Peyer's patch (tissue), 4 donors: ENCODE results near the gene MAML2. TPM values are rescaled to one million over a fixed set of nuclear protein-coding genes. Genes with fewer than 3 reads are reported as not detected.

Source experiments
- DNase-seq, 3 donors: peaks; one replicate each; pipeline ENCODE4 v3.0.0-alpha.2; 2017 to 2019
- H3K27ac ChIP-seq, 4 donors: fragments of 200-600 bp; sonication (generic); one replicate each; pipeline ENCODE4 v1.5.1; 2016 to 2019
- H3K27me3 ChIP-seq, 2 donors: fragments of 200-600 bp; sonication (generic); one replicate each; pipeline ENCODE4 v1.5.1; 2019
- H3K36me3 ChIP-seq, 3 donors: fragments of 200-600 bp; sonication (generic); one replicate each; pipeline ENCODE4 v1.5.1; 2016 to 2019
- H3K4me1 ChIP-seq, 4 donors: fragments of 200-600 bp; sonication (generic); one replicate each; pipeline ENCODE4 v1.5.1; 2016 to 2019
- H3K4me3 ChIP-seq, 4 donors: fragments of 200-600 bp; sonication (generic); 1 replicate in 3 of 4; 2 replicates in 1 of 4; pipeline ENCODE4 v1.5.1; 2016 to 2019; ENCODE audit warnings: mild to moderate bottlenecking in 1 of 4
- H3K9me3 ChIP-seq, 4 donors: fragments of 200-600 bp; sonication (generic); one replicate each; pipeline ENCODE4 v1.5.1; 2016 to 2019; ENCODE audit warnings: mild to moderate bottlenecking in 1 of 4
- CTCF ChIP-seq, 6 experiments: fragments of 450-650 bp in 4 of 6; fragments of 200-600 bp in 2 of 6; sonication (generic) in 1 of 6; IDR thresholded peaks; one replicate each; pipeline ENCODE4 v1.5.1; 2017 to 2019; ENCODE audit warnings: antibody characterized with exemption in 6 of 6, mild to moderate bottlenecking in 3 of 6, moderate library complexity in 1 of 6
- POLR2A ChIP-seq, 2 donors: fragments of 450-650 bp; IDR thresholded peaks; one replicate each; pipeline ENCODE4 v1.5.1; 2017; ENCODE audit warnings: antibody characterized with exemption in 2 of 2, mild to moderate bottlenecking in 2 of 2, moderate library complexity in 2 of 2
- total RNA-seq, 4 donors: library from RNA; depleted of rRNA; stranded (reverse); fragments of >200 nt; gene quantifications; one replicate each; pipeline ENCODE4 v1.1.0, GENCODE V29; 2016

MAML2 gene
- total RNA-seq, 4 donors from 2014 or later: 8.4 to 60.2 (median 22.7) TPM

- Histone ChIP-seq H3K4me3 (no peak overlapping the region), H3K4me1 (peaks cover 0 to 31% (median 7%) of the 10 kb centered on the region in 4 donors), H3K27ac (peak overlapping the region in 3 of 4 donors; percentile 25 to 82 (median 75)), H3K9me3 (no peaks in the 10 kb centered on the region), H3K27me3 (no peaks in the 10 kb centered on the region), H3K36me3 (no peaks in the 10 kb centered on the region)
- TF ChIP-seq CTCF (IDR thresholded peaks at IDR 0.05): no peak
- no peak for TF ChIP-seq POLR2A (IDR thresholded peaks at IDR 0.05)
- no peak for DNase-seq
Measured at GRCh38 chr11:96158126-96158525, 184.9 kb downstream of the MAML2 start.

GRCh38 chr11:96157517-96157873, 185.5 kb downstream of the MAML2 start:
- H3K27ac ChIP-seq: peak overlapping the region in 3 of 4 donors; percentile 57 to 82 (median 75)

GRCh38 chr11:96156379-96156722, 186.6 kb downstream of the MAML2 start:
- no peaks in the 10 kb centered on the region for H3K9me3 ChIP-seq
- H3K27ac ChIP-seq: peak overlapping the region; percentile 57 to 82 (median 68)
- H3K4me3 ChIP-seq: no peak overlapping the region
- H3K36me3 ChIP-seq: no peaks in the 10 kb centered on the region
- TF ChIP-seq CTCF (IDR thresholded peaks at IDR 0.05) (no peak), POLR2A (IDR thresholded peaks at IDR 0.05) (no peak)
- no peak for DNase-seq
- no peaks in the 10 kb centered on the region for H3K27me3 ChIP-seq
- peaks cover 0 to 31% (median 7%) of the 10 kb centered on the region in 4 donors for H3K4me1 ChIP-seq

More at GRCh38 chr11:96157517-96157873, 185.5 kb downstream of the MAML2 start:
- TF ChIP-seq POLR2A (IDR thresholded peaks at IDR 0.05) (no peak), CTCF (IDR thresholded peaks at IDR 0.05) (no peak)
- Histone ChIP-seq H3K27me3 (no peaks in the 10 kb centered on the region), H3K4me1 (peaks cover 0 to 31% (median 7%) of the 10 kb centered on the region in 4 donors), H3K4me3 (no peak overlapping the region), H3K36me3 (no peaks in the 10 kb centered on the region), H3K9me3 (no peaks in the 10 kb centered on the region)
- no peak for DNase-seq

- Histone ChIP-seq H3K27me3 (no peaks in the 10 kb centered on the region), H3K27ac (peak overlapping the region; percentile 57 to 82 (median 68)), H3K9me3 (no peaks in the 10 kb centered on the region), H3K4me3 (no peak overlapping the region), H3K36me3 (no peaks in the 10 kb centered on the region), H3K4me1 (peaks cover 0 to 31% (median 7%) of the 10 kb centered on the region in 4 donors)
- DNase-seq: peak; percentile 30 to 76 (median 61)
- TF ChIP-seq POLR2A (IDR thresholded peaks at IDR 0.05) (no peak), CTCF (IDR thresholded peaks at IDR 0.05) (peak in 2 of 6 experiments; percentile 17 to 18)
Measured at GRCh38 chr11:96155627-96156378, 187.2 kb downstream of the MAML2 start.

- no peaks in the 10 kb centered on the region for H3K27me3 ChIP-seq
- TF ChIP-seq POLR2A (IDR thresholded peaks at IDR 0.05) (no peak), CTCF (IDR thresholded peaks at IDR 0.05) (no peak)
- no peaks in the 10 kb centered on the region for H3K36me3 ChIP-seq
- no peak overlapping the region for H3K4me3 ChIP-seq
- peaks cover 0 to 31% (median 7%) of the 10 kb centered on the region in 4 donors for H3K4me1 ChIP-seq
- peak overlapping the region in 3 of 4 donors; percentile 38 to 82 (median 63) for H3K27ac ChIP-seq
- no peaks in the 10 kb centered on the region for H3K9me3 ChIP-seq
- DNase-seq: no peak
Measured at GRCh38 chr11:96154802-96155520, 188.0 kb downstream of the MAML2 start.
